ENCODE measurements around the gene GLI3.

DNA sequence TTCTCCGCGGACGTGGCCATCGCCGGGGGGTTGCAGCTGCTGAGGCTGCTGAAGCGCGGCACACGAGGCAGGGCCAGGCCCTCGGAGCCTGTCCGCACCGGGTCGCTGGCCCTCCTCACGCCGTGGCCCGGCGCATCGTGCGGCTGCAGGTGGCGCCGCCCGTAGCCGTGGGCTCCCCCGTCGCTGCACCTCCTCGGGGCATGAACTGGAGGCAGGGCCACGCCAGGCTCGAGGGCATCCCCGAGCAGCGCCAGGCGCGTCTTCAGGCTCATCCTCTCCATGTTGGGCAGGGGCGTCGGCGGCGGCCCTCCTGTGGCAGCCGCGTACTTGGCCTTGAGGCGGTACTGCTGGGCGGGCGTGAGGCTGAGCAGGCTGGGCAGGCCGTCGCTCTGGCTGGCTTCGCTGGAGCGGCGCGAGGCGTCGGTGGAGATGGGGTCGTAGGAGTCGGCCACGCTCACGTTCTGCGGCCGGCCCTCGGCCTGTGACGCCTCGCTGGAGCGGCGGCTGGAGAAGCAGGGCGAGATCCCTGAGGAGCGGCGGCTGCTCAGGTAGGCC is 271.0 kb downstream of the GLI3 start:
- TF ChIP-seq CTCF (IDR thresholded peaks at IDR 0.05) (no peak), EP300 (IDR thresholded peaks at IDR 0.05) (no peak), POLR2AphosphoS5 (IDR thresholded peaks at IDR 0.05) (no peak), POLR2A (IDR thresholded peaks at IDR 0.05) (no peak)

Data from stomach (tissue), 4 donors.